AML-193 (cell line): ENCODE measurements around the gene NPAS1.
A peak's percentile ranks its signal among the peaks of the same experiment; 100 is the strongest.

Source experiments
- DNase-seq, 2 experiments: peaks; one replicate each; lab custom pipeline; 2025; lab: John Stamatoyannopoulos, UW

The NPAS1 gene

DNA sequence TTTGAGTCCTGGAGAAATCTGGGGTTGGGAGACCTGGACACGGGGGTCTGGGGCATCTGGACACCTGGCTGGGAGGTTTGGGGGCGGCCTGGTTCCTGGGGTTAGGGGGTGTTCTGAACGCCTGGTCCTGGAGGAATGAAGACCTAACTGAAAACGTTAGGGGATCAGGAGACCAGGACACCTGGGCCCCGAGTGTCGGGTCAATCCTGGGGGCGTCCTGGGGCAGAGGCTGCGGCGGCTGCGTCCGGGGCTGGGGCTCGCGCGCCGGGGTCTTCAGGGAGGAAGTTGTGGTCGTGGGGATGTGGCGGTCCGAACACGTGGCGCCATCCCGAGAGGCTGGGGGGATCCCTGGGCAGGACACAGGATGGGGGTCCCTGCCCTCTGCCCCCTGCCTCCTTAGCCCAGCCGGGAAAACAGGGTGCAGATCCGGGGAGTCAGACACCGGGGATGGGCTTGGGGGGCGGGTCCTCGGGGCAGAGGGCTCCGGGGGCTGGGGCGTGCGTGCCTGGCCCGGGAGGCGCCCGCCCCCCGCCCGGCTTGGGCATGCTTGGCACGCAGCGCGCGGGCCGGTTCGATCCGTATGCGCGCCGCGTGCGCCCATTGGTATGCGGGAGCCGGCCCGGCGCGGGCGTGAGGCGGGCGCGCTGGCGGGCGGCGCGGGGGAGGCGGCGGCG is 632 bp downstream of the NPAS1 start:
- DNase-seq: no peak

DNA sequence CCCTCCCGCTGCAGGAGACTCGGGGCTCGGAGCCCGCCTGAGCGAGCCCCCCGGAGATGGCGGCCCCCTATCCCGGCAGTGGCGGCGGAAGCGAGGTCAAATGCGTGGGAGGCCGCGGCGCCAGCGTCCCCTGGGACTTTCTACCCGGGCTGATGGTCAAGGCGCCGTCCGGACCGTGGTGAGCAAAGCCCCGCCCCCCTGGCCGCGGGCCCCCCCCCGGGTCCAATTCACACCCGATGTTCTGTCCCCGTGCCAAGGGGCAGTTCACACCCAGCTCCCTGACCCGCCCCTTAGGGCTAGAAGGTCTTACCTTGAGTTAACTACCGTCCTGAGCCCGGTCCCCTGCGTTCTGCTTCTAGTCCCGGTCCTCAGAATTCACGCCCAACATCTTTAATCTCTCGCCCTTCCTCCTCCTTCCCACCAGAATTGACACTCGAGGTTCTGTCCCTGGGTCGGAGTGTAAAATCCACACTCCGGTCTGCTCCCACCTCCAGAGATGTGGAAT is 1.4 kb downstream of the NPAS1 start:
- no peak for DNase-seq

DNA sequence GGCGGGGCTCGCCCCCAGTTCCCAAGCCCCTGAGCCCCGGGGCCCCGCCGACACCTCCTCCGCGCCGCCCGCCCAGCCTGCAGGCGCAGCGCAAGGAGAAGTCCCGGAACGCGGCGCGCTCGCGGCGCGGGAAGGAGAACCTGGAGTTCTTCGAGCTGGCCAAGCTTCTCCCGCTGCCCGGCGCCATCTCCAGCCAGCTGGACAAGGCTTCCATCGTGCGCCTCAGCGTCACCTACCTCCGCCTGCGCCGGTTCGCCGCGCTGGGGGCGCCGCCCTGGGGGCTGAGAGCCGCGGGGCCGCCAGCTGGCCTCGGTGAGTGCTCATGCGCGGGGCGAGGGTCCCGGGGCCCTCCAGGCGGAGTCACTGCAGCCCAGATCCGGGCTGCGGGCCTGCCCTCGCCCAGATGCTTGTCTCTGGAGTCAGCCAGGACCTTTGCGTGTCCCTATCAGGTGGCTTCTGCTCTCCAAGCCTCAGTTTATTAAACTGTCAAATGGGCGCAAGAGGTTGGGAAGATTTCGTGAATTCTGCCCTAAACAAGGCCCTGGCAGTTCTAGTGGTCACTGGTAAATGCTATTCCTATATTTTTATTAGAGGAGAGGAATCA is 2.0 kb downstream of the NPAS1 start:
- no peak for DNase-seq

DNA sequence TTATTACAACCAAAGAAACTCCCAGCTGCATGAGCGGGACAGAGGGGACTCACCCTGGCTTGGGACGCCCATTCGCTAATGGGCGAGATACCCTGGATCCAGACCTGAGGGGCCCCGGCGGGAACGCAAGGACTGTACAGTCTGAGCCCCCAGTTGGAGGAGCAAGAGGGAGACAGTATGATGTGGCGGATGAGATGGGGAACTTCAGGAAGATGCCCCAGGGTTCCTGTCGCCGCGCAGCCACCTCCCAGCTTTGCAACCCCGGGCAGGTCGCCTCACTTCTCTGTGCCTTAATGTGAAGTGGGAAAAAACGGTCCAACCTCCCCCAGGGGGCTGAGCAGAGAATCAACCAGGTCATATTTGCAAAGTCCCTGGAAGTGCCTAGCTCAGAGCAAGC is 2.5 kb downstream of the NPAS1 start:
- no peak for DNase-seq

DNA sequence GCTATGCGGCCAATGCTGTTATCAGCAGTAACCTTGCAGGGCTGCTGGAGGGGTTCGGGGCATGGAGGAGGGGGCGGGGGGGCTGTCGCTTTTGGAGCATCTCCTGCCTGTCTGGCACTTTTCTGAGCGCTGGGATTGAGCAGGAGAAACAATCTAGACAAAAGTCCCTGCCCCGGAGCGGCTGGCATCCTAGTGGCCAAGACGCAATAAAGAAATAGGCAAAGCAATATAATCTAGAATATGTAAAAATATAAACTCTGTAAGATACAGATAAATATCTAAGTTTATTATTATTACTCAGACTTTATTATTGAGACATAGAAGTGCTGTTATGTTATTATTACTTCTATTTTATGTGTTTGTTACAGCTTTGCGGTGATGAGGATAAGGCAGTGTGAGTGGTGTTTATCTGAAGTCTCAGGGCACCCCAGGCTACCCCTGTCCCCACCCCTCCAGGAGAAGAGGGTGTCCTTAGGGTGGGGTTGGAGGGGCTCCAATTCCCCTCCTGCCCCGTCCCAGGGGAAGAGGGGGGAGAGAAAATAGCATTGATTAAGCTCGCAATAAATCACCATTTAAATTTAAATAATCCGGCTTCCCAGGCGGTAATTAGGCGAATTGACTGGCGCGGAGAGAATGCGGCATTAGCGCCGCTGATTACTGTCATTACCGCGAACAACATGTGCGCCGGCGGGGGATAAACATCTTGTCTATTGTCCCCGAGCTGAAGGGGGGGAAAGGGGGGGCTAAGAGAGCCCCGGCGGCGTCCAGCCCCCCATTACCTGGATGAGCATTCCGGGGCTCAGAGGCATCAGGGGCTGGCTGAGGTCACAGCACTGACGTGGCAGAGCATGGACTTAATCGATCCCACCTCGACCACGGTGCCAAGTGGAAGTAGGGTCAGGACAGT is 3.2 kb downstream of the NPAS1 start:
- no peak for DNase-seq

DNA sequence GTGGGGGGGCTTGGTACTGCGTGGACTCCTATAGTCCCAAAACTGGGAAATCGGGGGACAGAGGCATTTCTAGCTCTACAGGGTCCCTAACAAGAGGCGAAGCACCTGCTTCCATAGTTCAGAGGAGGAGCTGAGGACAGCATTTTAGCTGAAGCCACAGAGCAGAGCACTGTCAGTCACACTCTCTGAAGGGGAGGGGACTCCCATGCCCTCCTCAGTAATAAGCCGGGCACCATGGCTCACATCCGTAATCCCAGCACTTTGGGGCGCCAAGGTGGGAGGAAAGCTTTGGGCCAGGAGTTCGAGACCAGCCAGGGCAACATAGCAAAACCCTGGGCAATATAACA is 3.8 kb downstream of the NPAS1 start:
- DNase-seq: no peak

DNA sequence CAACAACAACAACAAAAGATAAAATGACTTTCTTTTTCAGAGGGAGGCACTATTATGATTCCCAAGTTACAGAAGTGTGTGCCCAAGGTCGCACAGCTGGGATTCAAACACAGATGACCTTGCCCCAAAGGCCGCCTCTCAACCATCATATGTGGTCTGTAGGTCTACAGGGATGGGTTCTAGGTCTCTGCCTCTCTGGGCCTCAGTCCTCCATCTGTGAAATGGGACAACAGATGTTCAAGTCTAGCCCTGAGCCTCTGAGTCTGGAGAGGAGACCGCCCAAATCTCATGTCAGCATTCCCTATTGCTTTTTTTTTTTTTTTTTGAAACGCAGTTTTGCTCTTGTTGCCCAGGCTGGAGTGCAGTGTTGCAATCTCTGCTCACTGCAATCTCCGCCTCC is 4.9 kb downstream of the NPAS1 start:
- no peak for DNase-seq

DNA sequence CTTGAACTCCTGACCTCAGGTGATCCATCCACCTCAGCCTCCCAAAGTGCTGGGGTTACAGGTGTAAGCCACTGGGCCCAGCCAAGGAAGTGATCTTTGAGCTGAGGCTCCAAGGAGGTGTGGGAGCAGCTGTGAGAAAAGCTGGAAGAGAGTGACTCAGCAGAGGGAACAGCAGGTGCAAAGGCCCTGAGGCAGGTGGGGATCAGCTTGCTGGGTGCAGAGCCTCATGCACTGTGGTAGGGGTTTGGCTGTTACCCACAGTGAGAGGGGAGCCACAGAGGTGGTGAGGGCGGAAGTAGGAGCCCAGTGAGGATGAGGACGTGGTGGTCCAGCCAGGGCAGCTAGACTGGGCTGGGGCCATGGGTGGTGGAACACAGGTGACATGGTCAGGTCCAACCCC is 6.5 kb downstream of the NPAS1 start:
- no peak for DNase-seq

DNA sequence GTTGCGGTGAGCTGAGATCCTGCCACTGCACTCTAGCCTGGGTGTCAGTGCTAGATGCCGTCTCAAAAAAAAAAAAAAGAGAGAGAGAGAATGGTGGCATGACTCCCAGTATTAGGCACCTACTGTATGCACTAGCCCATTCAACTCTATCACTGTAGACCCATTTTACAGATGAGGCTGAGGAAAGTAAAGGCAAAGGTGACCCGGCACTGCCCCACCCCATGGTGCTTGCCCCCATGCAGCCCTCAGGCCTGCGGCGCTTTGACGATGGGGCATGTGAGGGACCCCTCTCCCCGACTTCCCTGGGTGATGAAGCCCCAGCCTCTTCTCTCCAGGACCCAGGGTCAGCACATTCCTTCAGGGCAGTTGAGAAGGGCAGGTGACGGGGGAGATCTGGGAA is 7.3 kb downstream of the NPAS1 start:
- no peak for DNase-seq

DNA sequence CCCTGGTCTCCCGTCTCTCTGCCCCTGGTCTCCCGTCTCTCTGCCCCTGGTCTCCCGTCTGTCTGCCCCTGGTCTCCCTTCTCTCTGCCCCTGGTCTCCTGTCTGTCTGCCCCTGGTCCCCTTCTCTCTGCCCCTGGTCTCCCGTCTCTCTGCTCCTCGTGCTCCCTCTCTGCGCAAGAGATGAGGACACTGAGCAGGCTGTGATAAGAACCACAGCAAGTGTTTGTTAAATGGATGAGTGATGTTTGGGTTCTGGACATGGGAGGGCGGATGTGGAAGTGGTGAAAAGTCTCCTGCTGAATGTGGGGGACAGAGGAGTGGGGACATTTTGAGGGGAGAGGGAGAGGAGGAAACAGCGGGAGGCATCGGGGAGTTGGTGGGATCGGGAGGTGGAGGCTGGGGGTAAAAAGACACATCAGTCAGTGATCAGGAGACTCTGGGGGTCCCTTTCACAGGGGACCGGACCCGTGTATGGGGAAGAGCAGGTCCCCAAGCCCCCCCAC is 8.0 kb downstream of the NPAS1 start:
- DNase-seq: no peak

DNA sequence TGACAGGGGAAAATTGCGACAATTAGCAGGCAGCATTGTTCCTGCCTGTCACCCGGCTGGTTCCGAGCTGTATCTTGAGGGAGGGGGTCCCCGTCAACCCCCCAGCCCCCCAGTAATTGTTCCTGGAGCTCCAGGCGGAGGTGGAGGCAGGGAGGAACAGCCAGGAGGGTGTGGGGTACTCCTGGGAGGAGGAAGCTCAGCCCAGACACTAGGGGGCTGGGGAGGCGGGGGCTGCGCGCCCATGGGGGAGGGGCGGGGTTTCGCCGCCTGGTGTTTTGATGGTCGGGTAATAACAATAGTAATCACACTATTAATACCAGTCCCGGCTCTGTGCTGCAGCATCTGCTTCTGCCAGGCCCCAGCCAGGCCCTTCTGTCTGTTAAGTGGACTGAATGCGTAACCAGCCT is 8.6 kb downstream of the NPAS1 start:
- no peak for DNase-seq

DNA sequence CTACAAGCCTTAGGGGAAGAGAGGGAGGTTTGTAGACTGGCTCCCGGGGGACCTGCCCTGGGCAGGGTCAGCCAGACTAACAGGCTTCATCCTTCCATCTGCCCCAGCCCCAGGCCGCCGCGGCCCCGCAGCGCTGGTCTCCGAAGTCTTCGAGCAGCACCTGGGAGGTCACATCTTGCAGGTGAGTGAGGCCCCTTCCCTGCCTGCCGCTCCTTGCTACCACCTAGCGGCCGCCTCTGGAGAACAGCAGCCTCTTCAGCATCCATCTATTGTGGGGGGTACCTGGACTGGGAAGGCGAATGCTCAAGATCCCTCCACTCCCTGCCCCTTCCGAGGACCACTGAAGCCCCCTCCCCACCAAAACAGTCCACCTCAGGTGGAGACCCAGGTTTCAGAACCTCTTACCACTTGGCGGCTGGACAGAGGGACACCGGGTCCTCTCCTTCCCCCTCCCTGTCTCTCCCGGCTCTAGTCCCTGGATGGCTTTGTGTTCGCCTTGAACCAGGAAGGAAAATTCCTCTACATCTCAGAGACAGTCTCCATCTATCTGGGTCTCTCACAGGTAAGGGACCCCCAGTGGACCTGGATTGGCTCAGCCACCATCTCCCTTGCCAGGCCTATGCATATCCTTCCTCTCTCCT is 12.7 kb downstream of the NPAS1 start:
- peak; percentile 14 to 20 for DNase-seq

DNA sequence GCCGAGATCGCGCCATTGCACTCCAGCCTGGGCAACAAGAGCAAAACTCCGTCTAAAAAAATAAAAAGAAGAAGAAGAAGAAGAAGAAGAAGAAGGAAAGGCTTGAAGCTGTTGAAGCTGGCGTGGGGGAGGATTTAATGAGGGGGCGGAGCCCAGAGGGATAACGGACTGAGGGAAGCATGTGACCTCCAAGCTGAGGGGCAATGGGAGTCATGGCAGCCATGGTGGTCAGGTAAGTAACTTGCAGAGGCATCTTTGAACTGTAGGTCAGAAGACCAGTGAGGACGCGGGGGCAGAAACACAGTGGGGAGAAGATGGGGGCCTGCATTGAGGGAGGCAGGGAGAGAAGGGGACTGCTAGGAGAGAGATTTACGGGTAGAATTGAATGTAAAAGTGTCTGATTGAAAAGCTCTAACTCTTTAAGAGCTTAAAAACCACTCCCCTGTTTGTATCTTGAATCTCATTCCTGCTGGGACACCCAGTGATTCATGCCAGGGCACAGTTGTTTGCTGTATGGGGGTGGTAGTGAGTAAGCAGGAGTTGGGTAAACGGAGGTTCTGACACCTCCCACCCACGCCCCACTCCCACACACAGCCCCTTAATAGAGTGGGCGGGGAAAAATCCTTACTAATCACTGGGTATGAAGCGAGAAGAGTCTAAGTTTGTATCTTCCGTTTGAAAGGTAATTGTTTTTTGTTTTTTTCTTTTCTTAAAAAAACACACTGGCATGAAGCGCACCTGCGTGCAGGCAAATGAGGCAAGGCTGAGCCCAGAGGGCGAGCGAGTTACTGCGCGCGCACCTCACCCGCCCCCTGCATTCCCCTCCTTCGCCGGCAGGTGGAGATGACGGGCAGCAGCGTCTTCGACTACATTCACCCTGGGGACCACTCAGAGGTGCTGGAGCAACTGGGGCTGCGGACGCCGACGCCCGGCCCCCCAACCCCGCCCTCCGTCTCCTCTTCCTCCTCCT is 15.8 kb downstream of the NPAS1 start:
- peak; percentile 72 to 77 for DNase-seq

DNA sequence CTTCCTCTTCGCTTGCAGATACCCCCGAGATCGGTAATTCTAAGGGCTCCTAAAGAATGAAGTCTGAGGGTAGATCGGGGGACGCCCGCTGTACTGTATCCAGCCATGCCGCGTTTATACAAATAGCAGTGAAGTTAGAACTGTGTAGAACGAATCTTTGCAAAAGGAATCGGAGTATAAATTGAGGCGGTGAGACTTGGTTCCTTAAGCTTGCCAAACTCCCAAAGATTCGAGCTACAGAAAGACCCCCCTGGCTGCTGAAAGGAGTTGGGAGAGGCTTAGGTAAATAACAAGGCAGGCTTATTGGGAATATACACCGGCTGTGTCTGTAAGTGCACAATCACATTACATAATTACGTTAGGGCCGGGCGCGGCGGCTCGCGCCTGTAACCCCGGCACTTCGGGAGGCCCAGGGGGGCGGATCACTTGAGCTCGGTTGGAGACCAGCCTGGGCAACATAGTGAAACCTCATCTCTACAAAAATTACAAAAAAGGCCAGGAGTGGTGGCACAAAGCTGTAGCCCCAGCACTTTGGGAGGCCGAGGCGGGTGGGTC is 16.5 kb downstream of the NPAS1 start:
- no peak for DNase-seq

DNA sequence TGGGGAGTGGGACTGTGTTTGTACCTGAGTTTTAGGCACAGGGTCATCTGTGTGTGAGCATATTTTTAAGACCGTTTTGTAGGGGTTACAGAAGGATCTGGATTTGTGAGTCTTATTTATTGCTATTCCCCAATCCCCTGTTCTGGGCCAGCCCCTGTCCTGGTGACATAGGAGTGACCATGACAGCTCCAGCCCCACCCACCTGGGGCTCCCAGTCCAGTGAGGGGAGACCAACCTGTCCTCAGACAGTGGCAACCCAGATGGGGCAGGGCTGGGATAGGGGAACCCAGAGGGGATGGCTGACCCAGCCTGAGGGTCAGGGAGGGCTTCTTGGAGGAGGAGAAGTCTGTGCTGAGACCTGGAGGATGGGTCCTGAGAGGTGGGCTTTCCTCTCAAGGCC is 18.1 kb downstream of the NPAS1 start:
- DNase-seq: no peak

DNA sequence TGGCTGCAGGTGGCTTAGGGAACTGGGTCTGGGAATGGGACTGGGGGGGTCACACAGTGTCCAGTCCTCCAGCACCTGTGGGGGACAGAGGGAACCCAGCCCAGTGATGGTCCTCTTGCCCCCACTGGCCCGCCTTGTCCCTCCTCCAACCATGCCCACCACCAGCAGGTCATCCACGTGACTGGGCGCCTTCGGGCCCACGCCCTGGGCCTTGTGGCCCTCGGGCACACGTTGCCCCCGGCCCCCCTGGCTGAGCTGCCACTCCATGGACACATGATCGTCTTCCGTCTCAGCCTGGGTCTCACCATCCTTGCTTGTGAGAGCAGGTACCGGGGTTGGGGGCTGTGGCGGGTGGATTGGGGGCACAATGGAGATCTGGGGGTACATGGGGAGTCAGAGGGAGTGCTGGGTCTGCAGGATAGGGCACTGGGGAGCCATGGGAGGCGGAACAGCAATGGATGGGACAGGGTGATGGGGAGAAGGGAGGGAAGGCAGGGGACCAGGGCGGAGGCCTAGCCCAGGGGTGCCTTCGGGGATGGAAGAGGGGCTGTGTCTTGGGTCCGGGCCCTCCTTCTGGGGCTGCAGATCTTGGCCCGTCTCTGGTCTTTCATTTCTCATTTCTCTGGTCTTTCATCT is 19.7 kb downstream of the NPAS1 start:
- no peak for DNase-seq

DNA sequence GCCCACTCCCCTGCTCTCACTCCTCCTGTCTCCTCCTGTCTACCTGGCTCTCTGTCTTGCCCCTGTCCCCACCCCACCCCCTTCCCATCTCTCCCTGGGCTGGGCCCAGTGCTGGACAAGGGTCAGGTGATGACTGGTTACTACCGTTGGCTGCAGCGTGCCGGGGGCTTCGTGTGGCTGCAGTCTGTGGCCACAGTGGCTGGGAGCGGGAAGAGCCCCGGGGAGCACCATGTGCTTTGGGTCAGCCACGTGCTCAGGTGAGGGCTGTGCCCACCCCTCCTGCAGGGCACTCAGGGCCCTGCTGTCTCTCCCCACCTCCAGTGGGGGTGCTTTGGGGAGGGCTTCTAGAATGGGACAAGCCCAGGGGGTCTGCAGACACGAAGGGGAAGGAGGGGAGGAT is 21.2 kb downstream of the NPAS1 start:
- no peak for DNase-seq

DNA sequence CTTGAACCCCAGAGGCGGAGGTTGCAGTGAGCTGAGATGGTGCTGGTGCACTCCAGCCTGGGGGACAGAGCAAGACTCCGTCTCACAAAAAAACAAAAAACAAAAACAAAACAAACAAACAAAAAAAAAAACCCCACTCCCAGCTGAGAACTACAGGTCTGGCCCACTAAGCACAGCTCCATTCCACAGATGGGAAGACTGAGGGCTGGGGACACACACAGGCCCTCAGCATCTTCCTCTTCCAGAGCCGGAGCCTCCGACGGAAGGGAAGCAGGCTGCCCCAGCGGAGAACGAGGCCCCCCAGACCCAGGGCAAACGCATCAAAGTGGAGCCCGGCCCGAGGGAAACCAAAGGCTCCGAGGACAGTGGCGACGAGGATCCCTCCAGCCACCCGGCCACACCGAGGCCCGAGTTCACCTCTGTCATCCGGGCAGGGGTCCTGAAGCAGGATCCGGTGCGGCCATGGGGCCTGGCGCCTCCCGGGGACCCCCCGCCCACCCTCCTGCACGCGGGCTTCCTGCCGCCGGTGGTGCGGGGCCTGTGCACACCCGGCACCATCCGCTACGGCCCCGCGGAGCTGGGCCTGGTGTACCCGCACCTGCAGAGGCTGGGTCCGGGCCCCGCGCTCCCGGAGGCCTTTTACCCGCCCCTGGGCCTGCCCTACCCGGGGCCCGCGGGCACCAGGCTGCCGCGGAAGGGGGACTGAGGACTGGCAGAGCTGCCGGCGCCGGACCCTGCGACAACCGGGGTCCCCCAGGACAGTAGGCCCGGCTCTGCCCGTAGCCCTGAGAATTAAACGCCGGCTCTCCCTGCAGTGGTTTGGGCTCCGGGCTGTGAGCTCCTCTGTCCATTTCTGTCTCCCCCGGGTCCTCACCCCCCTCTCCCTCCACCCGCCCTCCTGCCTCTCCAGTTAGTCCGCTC is 25.6 kb downstream of the NPAS1 start:
- DNase-seq: no peak

DNA sequence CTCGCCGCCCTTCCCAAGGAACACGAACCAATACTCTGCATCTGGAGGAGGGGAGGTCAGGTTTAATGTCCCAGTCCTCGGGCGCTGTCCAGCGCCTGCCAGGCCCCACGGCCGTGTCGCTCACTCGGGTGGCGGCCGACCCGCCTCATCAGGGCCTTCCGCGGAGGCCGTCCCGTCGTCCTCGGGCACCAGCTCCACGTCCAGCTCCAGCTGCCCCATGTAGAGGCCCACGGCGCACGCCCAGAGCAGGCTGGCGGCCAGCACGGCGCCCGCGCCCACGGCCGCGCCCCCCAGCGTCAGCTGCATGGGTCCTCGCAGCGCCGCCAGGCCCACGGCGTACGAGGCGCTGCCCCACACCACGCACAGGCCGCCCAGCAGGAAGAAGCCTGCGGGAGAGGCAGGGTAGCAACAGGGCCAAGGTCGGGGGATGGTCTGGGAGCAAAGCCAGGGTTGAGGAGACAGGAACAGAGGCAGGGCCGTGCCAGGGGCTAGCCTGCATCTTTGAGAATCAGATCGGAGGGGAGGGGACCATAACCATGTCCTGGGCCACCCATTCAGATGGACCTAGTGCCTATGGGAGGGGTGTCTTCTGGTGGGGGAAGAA is 26.3 kb downstream of the NPAS1 start:
- DNase-seq: no peak
